GM19023 (cell line): ENCODE measurements around the gene OR10H5.
"Not testable (repeated sequence)": the region's sequence is repeated elsewhere in the genome, so short reads cannot be mapped to it uniquely, and the experiment has no call there.

Experiments used
- ATAC-seq: cut with Tn5 transposase; IDR thresholded peaks from one replicate; pipeline ENCODE4 v1.9.1; 2021; ENCODE audit warnings: mild to moderate bottlenecking, moderate library complexity; ENCODE audit not compliant: unreplicated experiment

OR10H5 gene

DNA sequence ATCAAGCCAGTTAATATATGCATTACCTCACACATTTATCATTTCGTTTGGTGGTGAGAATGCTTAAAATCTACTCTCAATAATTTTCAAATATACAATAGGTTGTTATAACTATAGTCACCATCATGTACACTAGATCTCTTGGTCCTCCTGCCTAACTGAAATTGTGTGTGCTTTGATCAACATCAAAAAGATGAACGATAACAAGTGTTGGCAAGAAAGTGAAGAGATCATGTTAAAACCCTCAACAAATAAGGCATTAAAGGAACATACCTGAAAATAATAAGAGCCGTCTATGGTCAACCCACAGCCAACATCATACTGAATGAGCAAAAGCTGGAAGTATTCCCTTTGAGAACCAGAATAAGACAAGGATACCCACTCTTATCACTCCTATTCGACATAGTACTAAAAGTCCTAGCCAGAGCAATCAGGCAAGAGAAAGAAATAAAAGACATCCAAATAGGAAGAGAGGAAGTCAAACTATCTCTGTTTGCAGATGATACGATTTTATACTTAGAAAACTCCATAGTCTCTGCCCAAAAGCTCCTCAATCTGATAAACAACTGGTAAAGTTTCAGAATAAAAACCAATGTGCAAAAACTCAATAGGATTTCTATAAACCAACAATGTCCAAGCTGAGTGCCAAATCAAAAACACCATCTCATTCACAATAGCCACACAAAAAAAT, 55.9 kb downstream of the OR10H5 start:
- ATAC-seq: no peak

DNA sequence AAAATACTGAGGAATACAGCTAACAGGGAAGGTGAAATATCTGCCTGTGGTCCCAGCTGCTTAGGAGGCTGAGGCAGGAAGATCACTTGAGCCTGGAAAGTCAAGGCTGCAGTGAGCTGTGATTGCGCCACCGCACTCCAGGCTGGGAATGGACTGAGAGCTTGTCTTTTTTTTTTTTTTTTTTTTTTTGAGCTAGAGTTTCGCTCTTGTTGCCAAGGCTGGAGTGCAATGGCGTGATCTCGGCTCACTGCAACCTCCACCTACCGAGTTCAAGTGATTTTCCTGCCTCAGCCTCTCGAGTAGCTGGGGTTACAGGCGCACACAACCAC, 56.4 kb downstream of the OR10H5 start:
- ATAC-seq: not testable (repeated sequence)

DNA sequence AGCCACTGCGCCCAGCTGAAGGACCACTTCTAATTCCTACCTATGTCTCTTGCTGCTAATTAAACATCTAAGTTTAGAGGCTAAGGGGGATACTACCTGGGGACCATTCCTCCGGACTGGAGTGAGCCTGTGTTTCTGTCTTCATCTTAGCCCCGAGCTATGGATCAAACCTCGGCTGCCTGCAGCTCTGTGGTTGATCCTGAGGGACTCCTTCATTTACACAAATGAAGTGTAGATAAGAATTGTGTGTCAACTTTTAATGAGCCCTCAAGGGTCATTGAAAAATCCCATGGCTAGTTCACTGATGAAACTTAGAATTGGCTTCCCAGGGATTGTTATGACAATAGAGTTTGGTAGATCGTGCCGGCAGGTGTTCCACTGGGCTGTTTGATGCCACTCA, 59.5 kb downstream of the OR10H5 start:
- no peak for ATAC-seq

DNA sequence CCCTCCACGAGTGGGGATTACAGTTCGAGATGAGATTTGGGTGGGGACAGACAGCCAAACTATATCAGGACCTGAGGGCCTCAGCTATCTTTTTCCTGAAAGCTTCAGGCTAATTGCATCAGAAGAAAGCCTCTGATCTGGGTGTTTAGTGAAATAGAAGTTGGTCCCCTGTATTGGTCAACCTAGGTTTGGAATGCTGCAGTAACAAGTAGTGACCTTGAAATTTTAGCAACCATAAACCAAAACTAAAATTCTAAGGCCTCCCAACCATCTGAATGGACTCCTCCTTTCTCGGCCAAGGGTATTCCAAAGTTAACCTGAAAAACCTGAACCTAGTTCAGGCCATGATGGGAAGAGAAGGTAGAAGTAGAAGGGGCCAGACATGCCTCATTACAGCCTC, 62.9 kb downstream of the OR10H5 start:
- ATAC-seq: no peak
